K562 (cell line): Measurements from ENCODE around the gene SEPTIN1. TPM values are rescaled to one million over a fixed set of nuclear protein-coding genes. Genes with fewer than 3 reads are reported as not detected.

Source experiments
- ATAC-seq: fragments of 200-7000 bp; cut with Tn5 transposase; 3 replicates; pipeline ENCODE4 v1.9.1; 2020; ENCODE audit warnings: moderate library complexity
- BruUV-seq: library from RNA; stranded (reverse); fragments of 400-500 nt; replicated peaks from 2 replicates; lab custom pipeline; 2021; lab: Mats Ljungman, UMichigan
- CTCF ChIA-PET: fragments of 300-600 bp; formaldehyde crosslinking; extraction: SDS; loops from one replicate; lab custom pipeline; 2021; ENCODE audit warnings: low intra/inter-chr PET ratio; lab: Yijun Ruan, JAX
- POLR2A ChIA-PET: fragments of 300-600, 350-650 bp; sonication (Branson Sonifier 250); formaldehyde crosslinking; extraction: SDS; loops from one replicate; lab custom pipeline; 2021; ENCODE audit warnings: antibody characterized with exemption, inconsistent platforms; lab: Yijun Ruan, JAX
- DNase-seq, 4 experiments: peaks; one replicate each; pipeline versions ENCODE4 v3.0.0 to v3.0.0-alpha.2; 2011 to 2018; ENCODE audit warnings: low spot score in 3 of 4, mixed read lengths in 3 of 4; ENCODE audit errors: extremely low read depth in 1 of 4
- FAIRE-seq: peaks from 2 replicates; lab custom pipeline; 2011; peaks lifted over from hg19 to GRCh38; lab: Jason Lieb, UNC
- H2AFZ ChIP-seq: 2 replicates; pipeline ENCODE4 v1.6.0; 2011; ENCODE audit warnings: low read depth, low read length, control low read depth, inconsistent platforms
- H3K27ac ChIP-seq: fragments of 200-600 bp; 3 replicates; pipeline ENCODE4 v1.8.0; 2011; ENCODE audit warnings: low read depth, mild to moderate bottlenecking, control low read depth, inconsistent platforms, low read length, moderate library complexity, mixed read lengths; ENCODE audit errors: extremely low read depth
- H3K27me3 ChIP-seq, 2 experiments: fragments of 300-600 bp in 1 of 2; 2 replicates in 1 of 2; 3 replicates in 1 of 2; pipeline versions ENCODE4 v1.6.0 to v1.8.0; 2011; ENCODE audit warnings: inconsistent platforms in 2 of 2, low read length in 2 of 2, mild to moderate bottlenecking in 1 of 2, mixed read lengths in 1 of 2, moderate library complexity in 1 of 2; ENCODE audit not compliant: control insufficient read depth in 2 of 2, insufficient read depth in 2 of 2
- H3K36me3 ChIP-seq: fragments of 300-600 bp; 3 replicates; pipeline ENCODE4 v1.8.0; 2011; ENCODE audit warnings: mild to moderate bottlenecking, low read length, inconsistent platforms; ENCODE audit not compliant: control insufficient read depth, insufficient read depth
- H3K4me1 ChIP-seq, 2 experiments: fragments of 200-600 bp in 1 of 2; replicated peaks in 1 of 2; 2 replicates in 1 of 2; 3 replicates in 1 of 2; pipeline versions ENCODE4 v1.5.1 to v1.8.0; 2011; ENCODE audit warnings: inconsistent platforms in 2 of 2, low read length in 2 of 2, mild to moderate bottlenecking in 1 of 2, mixed read lengths in 1 of 2, moderate library complexity in 1 of 2; ENCODE audit not compliant: control insufficient read depth in 2 of 2, insufficient read depth in 2 of 2
- H3K4me2 ChIP-seq: 2 replicates; pipeline ENCODE4 v1.6.1; 2011; ENCODE audit warnings: low read length, control low read depth, inconsistent platforms, mixed read lengths; ENCODE audit not compliant: insufficient read depth
- H3K4me3 ChIP-seq: fragments of 200-600 bp; sonication (generic), shearing (Covaris generic); 2 replicates; pipeline ENCODE4 v1.5.1; 2016; ENCODE audit warnings: control low read depth, inconsistent platforms
- H3K79me2 ChIP-seq: fragments of 200-600 bp; 3 replicates; pipeline ENCODE4 v1.8.0; 2011; ENCODE audit warnings: low read length, inconsistent platforms; ENCODE audit not compliant: control insufficient read depth, insufficient read depth
- H3K9ac ChIP-seq, 2 experiments: 2 replicates each; pipeline versions ENCODE4 v1.6.0 to v1.6.1; 2011; ENCODE audit warnings: low read depth in 2 of 2, low read length in 2 of 2, control low read depth in 1 of 2, inconsistent platforms in 1 of 2, mild to moderate bottlenecking in 1 of 2, mixed read lengths in 1 of 2; ENCODE audit not compliant: insufficient read depth in 1 of 2
- H3K9me1 ChIP-seq: one replicate; pipeline ENCODE4 v1.6.0; 2011; ENCODE audit warnings: inconsistent platforms, mild to moderate bottlenecking, low read length, moderate library complexity; ENCODE audit not compliant: control insufficient read depth, insufficient read depth
- H3K9me3 ChIP-seq: replicated peaks from 2 replicates; pipeline ENCODE4 v1.5.1; 2011; ENCODE audit warnings: low read depth, low read length, inconsistent platforms; ENCODE audit not compliant: control insufficient read depth, insufficient read depth
- H4K20me1 ChIP-seq: replicated peaks from 2 replicates; pipeline ENCODE4 v1.6.1; 2011; ENCODE audit warnings: low read length, inconsistent platforms, mixed read lengths; ENCODE audit not compliant: control insufficient read depth, insufficient read depth
- GTF2F1 ChIP-seq: IDR thresholded peaks from 2 replicates; pipeline ENCODE4 v1.6.1; 2011; ENCODE audit warnings: low read depth, low read length, improper control_type of control experiment
- HDAC3 ChIP-seq: fragments of 450-650 bp; IDR thresholded peaks from 2 replicates; pipeline ENCODE4 v1.6.1; 2018; ENCODE audit warnings: borderline replicate concordance, mild to moderate bottlenecking, moderate library complexity; ENCODE audit not compliant: partially characterized antibody
- HOXB6 ChIP-seq: fragments of 250-450 bp; sonication (Bioruptor Pico); IDR thresholded peaks from 2 replicates; pipeline ENCODE4 v1.5.1; 2022; ENCODE audit warnings: mild to moderate bottlenecking, borderline replicate concordance
- KLF10 ChIP-seq: fragments of 250-450 bp; sonication (Bioruptor Pico); IDR thresholded peaks from 2 replicates; pipeline ENCODE4 v1.6.1; 2021; ENCODE audit warnings: matching md5 sums
- NFYB ChIP-seq: IDR thresholded peaks from 2 replicates; pipeline ENCODE4 v1.6.1; 2011; ENCODE audit warnings: mild to moderate bottlenecking, moderate library complexity; ENCODE audit not compliant: insufficient read length; ENCODE audit errors: extremely low read depth
- NKRF ChIP-seq: fragments of 450-650 bp; IDR thresholded peaks from 2 replicates; pipeline ENCODE4 v1.6.1; 2016; ENCODE audit warnings: borderline replicate concordance
- NR1H2 ChIP-seq: sonication (generic); formaldehyde crosslinking; IDR thresholded peaks from 2 replicates; pipeline ENCODE4 v1.4.0; 2020; ENCODE audit warnings: mild to moderate bottlenecking, missing genetic modification reagents
- RFX7 ChIP-seq: fragments of 250-450 bp; sonication (Bioruptor Pico); IDR thresholded peaks from 2 replicates; pipeline ENCODE4 v1.5.1; 2021; ENCODE audit warnings: mild to moderate bottlenecking
- SETDB1 ChIP-seq: IDR thresholded peaks from one replicate; pipeline ENCODE4 v1.6.1; 2012; ENCODE audit warnings: low read length, control low read depth, inconsistent platforms
- THAP12 ChIP-seq: fragments of 250-450 bp; sonication (Bioruptor Pico); IDR thresholded peaks from 2 replicates; pipeline ENCODE4 v1.9.0; 2021; ENCODE audit warnings: mild to moderate bottlenecking, inconsistent platforms
- THRA ChIP-seq: fragments of 450-650 bp; IDR thresholded peaks from 2 replicates; pipeline ENCODE4 v1.6.1; 2017; ENCODE audit warnings: mild to moderate bottlenecking, moderate library complexity
- TRIM24 ChIP-seq, 2 experiments: fragments of 450-650 bp; IDR thresholded peaks; 2 replicates each; pipeline ENCODE4 v1.6.1; 2016
- ZC3H4 ChIP-seq: sonication (generic); formaldehyde crosslinking; IDR thresholded peaks from 2 replicates; pipeline ENCODE4 v1.9.0; 2021; ENCODE audit warnings: missing genetic modification reagents, borderline replicate concordance
- ZNF146 ChIP-seq: IDR thresholded peaks from one replicate; pipeline ENCODE4 v1.6.1; 2018; ENCODE audit warnings: missing compliant biosample characterization; ENCODE audit not compliant: unreplicated experiment
- ZNF551 ChIP-seq: fragments of 250-450 bp; sonication (Bioruptor Pico); IDR thresholded peaks from 2 replicates; pipeline ENCODE4 v1.5.0; 2021; ENCODE audit warnings: mild to moderate bottlenecking, moderate library complexity
- ZNF699 ChIP-seq: fragments of 250-450 bp; sonication (Bioruptor Pico); IDR thresholded peaks from 2 replicates; pipeline ENCODE4 v1.8.0; 2021; ENCODE audit warnings: mild to moderate bottlenecking, moderate library complexity; ENCODE audit not compliant: insufficient replicate concordance
- ZNF76 ChIP-seq: fragments of 250-450 bp; sonication (Bioruptor Pico); IDR thresholded peaks from 2 replicates; pipeline ENCODE4 v1.4.0; 2020; ENCODE audit warnings: mild to moderate bottlenecking, moderate library complexity, borderline replicate concordance
- WGBS: fragments of 100-300 bp; shearing (Covaris generic); methylation state at CpG from one replicate; pipeline ENCODE4 v1.1.6; 2016; ENCODE audit warnings: low coverage, mixed read lengths; ENCODE audit not compliant: insufficient coverage; ENCODE audit errors: missing lambda C conversion rate; 5-methylcytosine and 5-hydroxymethylcytosine counted together
- in situ Hi-C: fragments of 300-500 bp; cut with MboI; formaldehyde crosslinking; loops from 4 replicates; pipeline ENCODE4 v1.15.0; 2018; ENCODE audit warnings: inconsistent platforms, mixed read lengths
- intact Hi-C: fragments of 100-400 bp; cut with micrococcal nuclease; formaldehyde crosslinking; loops from 2 replicates; pipeline ENCODE4 v1.14.2; 2022
- polyA plus RNA-seq, 8 experiments: library from polyadenylated mRNA; depleted of rRNA in 4 of 8; stranded (reverse) in 5 of 8; unstranded in 3 of 8; fragments of >200 nt; fragmentation: Nextera tagmentation in 2 of 8; fragmentation: Illumina TruSeq in 1 of 8; extraction: Ambion mirVana in 2 of 8; extraction: Trizol in 1 of 8; gene quantifications; 2 replicates each; pipeline versions ENCODE4 v1.2.1 to v1.2.3, GENCODE V29; 2011 to 2014; ENCODE audit warnings: inconsistent platforms in 1 of 8, missing spikeins in 1 of 8
- total RNA-seq, 7 experiments: library from RNA; depleted of rRNA in 6 of 7; stranded (reverse); fragments of >200 nt in 6 of 7; fragmentation: Illumina TruSeq in 2 of 7; extraction: Trizol in 2 of 7; gene quantifications; 2 replicates each; pipeline versions ENCODE4 v1.2.1 to v1.2.3, GENCODE V29; 2011 to 2021; ENCODE audit warnings: low replicate concordance in 1 of 7

Gene SEPTIN1
- total and polyA plus RNA-seq, 9 of the 15 experiments (the other 6 are each of a cell fraction or from before 2014, with no cell fraction given), result 0.23 to 5.6 (median 1.7) TPM; not detected in 1

- Histone ChIP-seq H3K9me1 (no peaks in the 10 kb centered on the region), H3K4me3 (peak within 1 kb of the TSS; percentile 80), H3K27me3 (no peaks in the 10 kb centered on the region), H2AFZ (peak within 1 kb of the TSS; percentile 96), H3K9ac (peak within 1 kb of the TSS; percentile 69 to 97), H3K27ac (peak within 1 kb of the TSS; percentile 81), H3K79me2 (peaks cover 27% of the 10 kb centered on the region; the same call in 2 of the 3 replicates), H3K4me1 (peaks cover 15 to 28% of the 10 kb centered on the region in 2 experiments; a peak in 4 of 5 replicates), H4K20me1 (no peaks in the 10 kb centered on the region), H3K9me3 (no peaks in the 10 kb centered on the region), H3K4me2 (peak within 1 kb of the TSS; percentile 97), H3K36me3 (peaks cover 27% of the 10 kb centered on the region; the same call in 2 of the 3 replicates)
- ATAC-seq (peak; percentile 93), DNase-seq (peak; percentile 92 to 96 (median 94)), FAIRE-seq (peak; percentile 71)
- in situ Hi-C loops (loop anchor here (10.0 kb wide), 1 partner anchor 212 kb away; the partner anchor contains the start of genes BOLA2B, SLX1A and SULT1A3), intact Hi-C loops (loop anchor here (5.0 kb wide), 2 partner anchors 35 to 50 kb away; partner anchors contain the start of genes CD2BP2, MYL11 and TBC1D10B)
- BruUV-seq, result no TSS peak
- POLR2A ChIA-PET, result interaction anchor here (0.6 to 1.7 kb wide), 8 partner anchors 10 to 251 kb away, joined by 3 to 9 read pairs (median 4); partner anchors contain the start of genes CD2BP2 and DCTPP1
- WGBS, result 1% methylated on average over 42 of the region's 65 CpGs
- CTCF ChIA-PET, result no interaction called here
- no peak for TF ChIP-seq GTF2F1
- TF ChIP-seq THAP12, result peak; percentile 9; the same call in 1 of the 2 replicates
- TF ChIP-seq NKRF, result peak; percentile 99
- TF ChIP-seq ZNF146 (CRISPR knock-in tag), result no peak
- TF ChIP-seq ZNF76 (CRISPR knock-in tag), result no peak
- TF ChIP-seq TRIM24 (IDR thresholded peaks at IDR 0.05), result no peak
- TF ChIP-seq RFX7 (CRISPR knock-in tag), result no peak
- TF ChIP-seq NR1H2, result no peak
- TF ChIP-seq SETDB1, result no peak
- TF ChIP-seq THRA, result no peak
- TF ChIP-seq HOXB6 (CRISPR knock-in tag), result no peak
- TF ChIP-seq KLF10 (CRISPR knock-in tag), result no peak
- no peak for TF ChIP-seq HDAC3
- peak; percentile 41 for TF ChIP-seq NFYB
- no peak for TF ChIP-seq ZNF551
- no peak for TF ChIP-seq ZNF699
- TF ChIP-seq ZC3H4 (CRISPR knock-in tag), result no peak
Observed at GRCh38 chr16:30407102-30407803, 24.9 kb upstream of the SEPTIN1 start, which contains the start of gene ZNF771. ZNF771 (plus strand) TSS chr16:30407606; CDS start chr16:30408054, 448 bp downstream.
